ENCODE results near the gene ADRB1.
A peak's percentile ranks its signal among the peaks of the same experiment; 100 is the strongest.

The ADRB1 gene

DNA sequence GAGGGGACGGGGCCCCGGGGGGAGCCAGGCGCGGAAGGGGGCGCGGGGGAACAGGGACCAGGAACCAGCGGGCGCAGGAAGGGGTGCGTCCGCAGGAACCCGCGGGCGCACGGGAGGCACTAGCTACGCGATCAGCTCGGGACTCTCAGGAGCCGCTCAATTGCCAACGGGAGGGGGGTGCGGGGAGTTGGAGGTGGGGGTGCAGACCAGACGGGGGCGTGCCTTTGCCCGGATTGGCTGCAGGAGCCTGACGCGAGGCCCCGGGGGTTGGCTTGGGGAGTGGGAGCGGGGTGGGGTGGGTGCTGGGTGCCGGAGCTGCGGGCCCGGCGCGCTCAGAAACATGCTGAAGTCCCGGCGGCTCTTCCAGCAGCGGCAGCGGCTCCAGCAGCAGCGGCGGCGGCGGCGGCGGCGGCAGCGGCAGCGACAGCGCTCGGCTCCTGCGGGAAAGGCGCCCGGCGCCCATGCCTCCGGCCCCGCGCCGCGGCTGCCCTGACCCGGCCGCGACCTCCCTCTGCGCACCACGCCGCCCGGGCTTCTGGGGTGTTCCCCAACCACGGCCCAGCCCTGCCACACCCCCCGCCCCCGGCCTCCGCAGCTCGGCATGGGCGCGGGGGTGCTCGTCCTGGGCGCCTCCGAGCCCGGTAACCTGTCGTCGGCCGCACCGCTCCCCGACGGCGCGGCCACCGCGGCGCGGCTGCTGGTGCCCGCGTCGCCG is at the start of gene ADRB1:
Gene ADRB1 (plus strand): TSS at position 335 of the 715 bp plus-strand sequence. CDS start 267 bp downstream, at position 602.
- DNase-seq (ENCODE audit: low spot score), result peak; percentile 17

- DNase-seq (ENCODE audit: low spot score), result no peak
Measured at GRCh38 chr10:113995201-113995600, 48.5 kb upstream of the ADRB1 start.

- DNase-seq (ENCODE audit: low spot score), result no peak
Measured at GRCh38 chr10:113997428-113997827, 46.2 kb upstream of the ADRB1 start.

- DNase-seq (ENCODE audit: low spot score), result no peak
Measured at GRCh38 chr10:113999531-113999930, 44.1 kb upstream of the ADRB1 start.

DNA sequence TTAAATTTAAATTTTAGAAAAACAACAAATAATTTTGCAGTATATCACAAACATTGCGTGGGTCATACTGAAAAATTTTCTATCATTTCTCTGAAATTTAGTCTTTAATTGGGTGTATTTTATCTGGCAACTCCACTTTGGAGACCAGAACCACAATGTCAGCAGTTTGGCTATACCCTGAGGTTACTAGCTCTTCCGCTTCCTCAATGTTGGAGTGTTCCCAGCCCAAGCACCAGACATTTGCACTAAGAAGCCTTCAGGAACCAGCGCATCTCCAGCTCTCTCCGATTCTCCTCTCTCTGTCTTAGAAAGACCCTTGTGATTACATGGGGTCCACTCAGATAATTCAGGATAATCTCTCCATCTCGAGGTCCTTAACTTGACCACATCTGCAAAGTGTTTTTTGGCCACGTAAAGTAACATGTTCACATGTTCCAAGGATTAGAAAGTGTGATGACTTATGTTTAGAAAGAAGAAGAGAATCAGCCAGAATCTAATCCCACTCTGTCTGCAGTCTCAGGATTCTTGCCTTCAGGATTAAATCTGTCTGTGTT is 43.1 kb upstream of the ADRB1 start:
- no peak for DNase-seq (ENCODE audit: low spot score)

- DNase-seq (ENCODE audit: low spot score), result no peak
Measured at GRCh38 chr10:114002422-114002821, 41.2 kb upstream of the ADRB1 start.

- no peak for DNase-seq (ENCODE audit: low spot score)
Measured at GRCh38 chr10:114003161-114003941, 40.3 kb upstream of the ADRB1 start.

DNA sequence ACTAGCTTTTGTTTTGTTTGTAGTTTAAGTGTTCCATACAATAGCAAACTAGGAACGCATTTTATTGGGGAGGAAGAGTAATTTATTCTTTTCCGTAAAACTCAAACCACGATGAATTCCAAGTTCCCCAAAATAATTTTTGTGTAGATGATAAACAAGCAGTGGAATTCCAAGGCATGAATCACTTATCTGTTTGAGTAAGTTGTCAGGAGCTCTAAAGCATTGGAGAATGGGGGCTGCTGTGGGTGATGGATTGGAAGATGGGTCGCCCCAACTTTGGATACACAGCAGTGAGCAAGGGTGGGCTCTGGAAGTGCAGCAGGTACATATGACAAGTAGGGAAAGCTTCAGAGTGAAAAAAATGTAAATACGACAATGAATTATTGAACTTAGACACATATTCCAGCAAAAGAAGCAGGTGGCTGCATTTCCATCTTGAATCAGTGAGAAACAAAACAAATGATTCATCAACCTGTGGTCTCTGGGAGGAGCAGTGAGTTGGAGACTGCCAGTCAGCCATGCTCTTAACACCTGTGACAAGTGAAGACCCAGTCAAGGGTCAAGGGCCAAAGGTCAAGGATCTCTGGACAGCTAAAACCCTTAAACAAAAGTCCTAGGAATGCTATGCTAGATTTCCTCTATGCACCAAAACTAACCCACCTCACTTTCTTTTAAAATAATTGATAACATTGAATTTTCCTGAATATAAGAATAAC is 34.2 kb upstream of the ADRB1 start:
- no peak for DNase-seq (ENCODE audit: low spot score)

DNA sequence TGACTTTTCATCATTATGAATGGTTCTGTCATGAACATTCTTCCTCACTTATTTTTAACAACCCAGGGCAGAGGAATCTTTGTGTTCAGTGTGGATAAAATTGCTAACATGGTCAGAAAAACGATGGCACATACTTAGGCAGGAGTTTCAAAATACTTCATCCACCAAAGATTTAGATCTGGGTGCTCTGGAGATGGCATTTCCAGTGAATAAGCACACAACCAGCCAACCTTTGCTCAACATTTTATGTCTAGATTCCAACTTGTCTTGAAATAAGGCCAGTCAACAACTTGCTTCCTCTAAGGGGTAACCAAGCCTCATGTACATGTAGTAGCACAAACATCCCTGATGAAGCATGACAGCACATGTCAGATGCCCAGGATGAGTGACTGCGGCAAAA is 33.4 kb upstream of the ADRB1 start:
- DNase-seq (ENCODE audit: low spot score), result no peak

DNA sequence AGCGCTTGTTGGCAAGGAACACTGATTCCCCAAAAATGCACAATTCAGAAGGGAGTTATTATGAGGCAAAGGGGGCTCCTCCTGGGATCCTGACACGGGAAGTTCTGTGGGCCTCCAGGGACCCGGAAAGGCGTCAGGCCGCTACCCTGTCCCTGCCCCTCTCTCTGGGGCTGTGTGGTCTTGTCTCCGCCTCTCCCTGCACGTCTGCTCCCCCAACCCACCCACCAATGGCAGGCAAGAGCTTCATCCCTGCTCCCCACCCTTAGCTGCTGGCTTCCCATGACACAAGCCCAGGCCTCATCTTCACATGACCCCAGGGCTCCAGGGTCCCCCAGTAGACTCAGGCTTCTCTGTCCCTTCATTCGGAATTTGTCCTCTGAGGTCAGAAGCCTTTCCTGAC is 31.0 kb upstream of the ADRB1 start:
- DNase-seq (ENCODE audit: low spot score), result no peak

GRCh38 chr10:114015708-114016107 is 28.0 kb upstream of the ADRB1 start:
- no peak for DNase-seq (ENCODE audit: low spot score)

DNA sequence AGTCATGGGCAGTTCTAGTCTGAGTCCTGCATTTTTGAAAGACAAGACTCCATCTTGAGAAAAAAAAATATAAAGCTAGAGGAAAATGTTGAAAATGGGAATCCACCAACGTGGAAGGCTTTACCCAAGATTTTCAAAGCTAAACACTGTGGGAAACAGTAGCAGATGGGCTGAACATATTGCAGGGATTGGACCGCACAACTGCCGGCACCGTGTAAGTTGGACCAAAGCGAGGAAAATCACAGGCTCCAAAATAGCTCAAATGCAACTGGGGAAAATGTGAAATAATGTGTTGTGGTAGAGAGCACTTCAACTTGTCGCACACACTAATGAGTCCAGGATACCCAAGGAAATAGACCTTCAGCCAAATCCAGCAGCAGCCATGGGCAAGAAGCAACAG is 26.4 kb upstream of the ADRB1 start:
- no peak for DNase-seq (ENCODE audit: low spot score)

GRCh38 chr10:114017873-114018272 is 25.8 kb upstream of the ADRB1 start:
- DNase-seq (ENCODE audit: low spot score), result no peak

GRCh38 chr10:114019226-114019625 is 24.4 kb upstream of the ADRB1 start:
- DNase-seq (ENCODE audit: low spot score), result no peak

DNA sequence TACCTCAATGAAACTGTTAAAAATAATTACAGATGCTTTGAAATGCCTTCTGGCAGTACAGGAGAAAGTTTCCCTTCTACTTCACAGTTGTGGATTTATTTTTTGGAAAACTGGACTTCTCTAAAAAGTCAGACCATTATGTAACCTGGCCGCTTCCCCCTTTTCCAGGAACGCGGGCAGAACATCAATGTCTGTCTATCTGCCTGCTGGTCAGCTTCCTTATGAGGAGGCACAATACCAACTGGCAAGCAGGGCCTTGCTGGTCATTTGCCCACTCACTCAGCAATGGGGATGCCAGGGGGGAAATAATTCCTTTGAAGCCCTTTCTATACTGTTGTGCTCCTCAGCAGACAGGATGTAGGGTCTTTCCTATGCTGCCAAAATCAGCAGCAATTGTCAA is 22.5 kb upstream of the ADRB1 start:
- no peak for DNase-seq (ENCODE audit: low spot score)

DNA sequence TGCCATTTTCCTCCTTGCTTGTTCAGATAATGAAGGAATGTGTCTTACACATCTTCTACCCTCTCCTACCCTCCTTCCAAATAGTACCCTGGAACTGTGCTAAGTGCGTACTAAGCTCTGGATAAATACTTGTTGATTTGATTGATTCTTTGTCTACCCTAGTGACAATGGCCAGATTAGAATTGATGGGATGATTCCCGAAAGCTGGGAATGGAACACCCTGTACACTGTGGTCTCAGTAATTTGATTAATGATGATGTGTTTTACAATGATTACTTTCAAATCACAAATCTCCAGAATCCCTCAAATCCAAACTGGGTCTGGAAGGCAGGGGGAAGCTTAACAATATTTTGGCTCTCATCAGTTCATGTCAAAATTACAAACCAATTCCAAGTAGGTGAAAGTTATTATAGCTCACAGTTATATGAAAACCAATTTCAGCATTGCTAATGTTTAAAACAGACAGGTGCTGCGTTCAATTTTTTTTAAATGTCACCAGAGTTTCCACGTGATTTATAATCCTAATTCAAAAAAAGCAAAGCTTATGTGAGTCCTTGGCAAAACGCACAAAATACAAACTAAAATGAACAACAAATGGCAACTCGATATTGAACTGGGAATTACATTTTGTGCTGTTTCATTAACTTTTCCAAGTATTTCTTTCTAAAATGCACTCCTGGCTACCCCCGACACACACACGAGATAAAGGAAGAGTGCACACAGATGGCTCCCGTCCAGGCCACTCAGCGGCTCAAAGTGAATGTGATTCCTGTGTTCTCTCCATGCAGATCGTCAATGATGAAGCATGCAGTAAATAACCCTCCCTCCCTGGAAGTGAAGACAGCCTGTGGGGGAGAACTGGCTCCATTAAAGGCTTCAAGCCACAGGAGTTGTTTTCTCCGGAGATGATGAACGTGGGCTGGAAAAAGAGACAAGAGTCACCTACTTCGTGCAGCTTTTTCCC is 21.7 kb upstream of the ADRB1 start:
- no peak for DNase-seq (ENCODE audit: low spot score)

DNA sequence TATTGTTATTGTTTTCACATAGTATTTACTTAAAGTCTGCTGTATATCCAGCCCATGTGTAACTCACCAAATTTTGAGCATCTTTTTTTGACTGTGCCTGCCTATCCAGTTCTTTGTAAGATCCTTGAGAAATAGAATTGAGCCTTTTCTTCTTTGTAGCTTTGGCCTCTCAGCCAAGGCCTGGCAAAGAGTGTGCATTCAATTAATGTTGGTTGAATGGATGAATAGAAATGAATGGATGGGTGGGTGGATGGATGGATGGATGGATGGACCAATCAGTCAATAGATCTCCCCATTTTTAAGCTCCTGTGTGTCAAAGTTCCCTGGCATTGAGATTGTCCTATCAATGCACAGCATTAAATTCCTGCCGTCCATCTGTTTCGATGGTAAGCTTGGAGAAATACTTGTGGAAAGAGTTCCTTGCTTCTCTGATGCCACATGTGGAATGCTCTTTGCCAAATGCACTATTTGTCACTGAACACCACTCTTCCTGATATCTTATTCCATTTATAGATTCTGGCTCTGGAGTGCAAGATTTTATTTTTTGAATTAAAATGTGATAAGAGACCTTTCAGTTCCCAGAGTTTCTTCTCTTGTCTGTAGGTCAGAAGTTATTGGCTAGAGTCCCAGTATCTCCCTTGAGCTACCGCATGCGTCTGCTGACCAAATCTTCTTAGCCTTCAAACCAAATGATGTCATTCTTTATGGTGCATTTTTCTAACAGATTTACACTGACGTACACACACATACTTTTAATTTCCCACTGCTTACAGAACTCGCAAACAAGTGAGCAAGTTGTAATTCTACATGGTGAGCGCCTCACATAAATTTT is 20.7 kb upstream of the ADRB1 start:
- no peak for DNase-seq (ENCODE audit: low spot score)

DNA sequence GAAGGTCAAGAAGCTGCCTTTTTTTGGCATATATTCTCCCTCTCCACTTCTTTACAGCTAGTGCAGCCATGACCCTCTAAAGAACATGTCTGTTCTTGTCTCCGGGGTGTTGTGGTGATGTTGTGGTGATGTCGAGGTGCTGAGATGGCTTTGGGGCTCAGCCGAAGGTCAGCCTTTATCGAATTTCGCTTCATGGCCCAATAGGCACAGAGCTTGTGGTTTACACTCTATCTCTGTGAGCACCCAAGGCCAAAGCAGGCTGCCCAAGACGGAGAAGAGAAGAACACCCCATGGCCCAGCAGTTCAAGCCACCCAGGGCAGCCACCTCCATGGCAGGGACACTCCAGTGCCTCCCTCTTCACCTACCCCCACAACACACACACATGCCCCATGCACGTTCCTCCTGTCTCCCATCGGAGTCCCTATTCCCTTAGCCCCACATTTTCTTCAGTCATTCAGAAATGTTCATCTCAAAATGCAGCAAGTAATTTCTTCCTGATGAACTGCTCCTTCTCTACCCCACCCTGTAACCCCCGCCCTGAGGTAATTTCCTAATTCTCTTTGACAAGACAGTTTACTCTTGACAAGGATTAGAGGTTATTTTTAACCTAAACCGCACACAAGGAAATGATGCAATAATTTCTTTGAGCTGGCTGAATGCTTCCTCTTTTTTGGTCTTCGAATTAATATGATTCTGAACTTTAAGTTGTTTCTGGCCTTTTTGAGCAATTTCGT is 18.6 kb upstream of the ADRB1 start:
- no peak for DNase-seq (ENCODE audit: low spot score)

- no peak for DNase-seq (ENCODE audit: low spot score)
Measured at GRCh38 chr10:114025611-114026130, 18.0 kb upstream of the ADRB1 start.
